BLaER1 (cell line): Measurements from ENCODE around the gene FAM3B.

Source experiments
- H3K27ac ChIP-seq: shearing (Covaris generic); formaldehyde crosslinking; 2 replicates; pipeline ENCODE4 v1.8.1; 2022
- H3K27me3 ChIP-seq: shearing (Covaris generic); formaldehyde crosslinking; 2 replicates; pipeline ENCODE4 v1.8.1; 2022
- H3K36me3 ChIP-seq: shearing (Covaris generic); formaldehyde crosslinking; 2 replicates; pipeline ENCODE4 v1.8.1; 2022
- H3K4me1 ChIP-seq: shearing (Covaris generic); formaldehyde crosslinking; 2 replicates; pipeline ENCODE4 v1.8.1; 2022
- H3K4me2 ChIP-seq: shearing (Covaris generic); formaldehyde crosslinking; 2 replicates; pipeline ENCODE4 v1.8.1; 2022
- H3K4me3 ChIP-seq: shearing (Covaris generic); formaldehyde crosslinking; 2 replicates; pipeline ENCODE4 v1.8.1; 2022
- H3K9ac ChIP-seq: shearing (Covaris generic); formaldehyde crosslinking; 2 replicates; pipeline ENCODE4 v1.8.1; 2022
- H3K9me3 ChIP-seq: shearing (Covaris generic); formaldehyde crosslinking; 2 replicates; pipeline ENCODE4 v1.8.1; 2022
- H4K20me1 ChIP-seq: shearing (Covaris generic); formaldehyde crosslinking; 2 replicates; pipeline ENCODE4 v1.8.1; 2022
- Cebpa-rat ChIP-seq: shearing (Covaris generic); IDR thresholded peaks from 2 replicates; pipeline ENCODE4 v1.8.1; 2022

Gene FAM3B

DNA sequence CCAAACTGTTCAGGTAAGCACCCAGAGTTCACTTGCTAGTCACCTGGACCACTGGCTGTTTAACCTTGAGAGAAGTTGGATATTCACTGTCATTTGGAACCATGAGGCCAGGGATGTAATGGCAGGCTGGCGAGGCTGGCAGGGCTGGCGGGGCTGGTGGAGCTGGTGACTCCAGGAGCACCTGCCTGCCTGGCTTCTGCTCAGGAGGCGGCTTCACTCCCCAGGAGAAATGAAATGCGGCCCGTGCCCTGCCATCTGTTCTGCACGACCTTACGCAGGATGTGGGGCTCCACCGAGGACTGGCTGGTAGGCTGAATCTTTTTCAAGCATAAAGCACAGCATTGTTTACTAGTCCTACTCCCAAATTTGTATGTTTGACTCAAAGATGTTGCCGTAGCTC is 86.7 kb downstream of the FAM3B start:
- peaks cover 73% of the 10 kb centered on the region for H3K36me3 ChIP-seq
- no peaks in the 10 kb centered on the region for H3K4me1 ChIP-seq
- no peak for TF ChIP-seq Cebpa-rat
- no peak overlapping the region for H3K4me2 ChIP-seq
- no peaks in the 10 kb centered on the region for H4K20me1 ChIP-seq
- H3K9me3 ChIP-seq, result no peaks in the 10 kb centered on the region
- no peak overlapping the region for H3K27ac ChIP-seq
- no peaks in the 10 kb centered on the region for H3K27me3 ChIP-seq
- H3K9ac ChIP-seq, result no peak overlapping the region
- no peak overlapping the region for H3K4me3 ChIP-seq

DNA sequence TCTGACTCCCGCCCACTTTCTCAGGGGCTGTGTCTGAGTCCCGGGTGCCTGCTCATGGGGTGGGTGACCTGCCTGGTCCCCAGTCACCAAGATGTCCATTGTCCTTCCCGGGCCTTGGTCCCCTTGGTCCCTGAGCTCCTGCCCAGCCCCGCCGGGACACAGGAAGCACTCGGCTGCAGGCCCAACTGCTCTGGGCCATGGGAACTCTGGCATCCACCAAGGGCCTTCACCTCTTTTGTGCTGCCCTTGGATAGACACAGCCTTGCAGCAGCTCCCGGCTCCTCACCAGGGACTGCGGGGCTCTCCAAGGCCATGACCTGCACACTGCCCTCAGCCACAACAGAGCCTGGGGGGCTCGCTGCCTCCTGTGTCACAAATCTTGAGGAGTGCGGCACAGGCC is 87.4 kb downstream of the FAM3B start:
- Histone ChIP-seq H4K20me1 (no peaks in the 10 kb centered on the region), H3K4me1 (no peaks in the 10 kb centered on the region), H3K9me3 (no peaks in the 10 kb centered on the region), H3K36me3 (peaks cover 73% of the 10 kb centered on the region), H3K4me2 (no peak overlapping the region), H3K27ac (no peak overlapping the region), H3K27me3 (no peaks in the 10 kb centered on the region), H3K9ac (no peak overlapping the region), H3K4me3 (no peak overlapping the region)
- no peak for TF ChIP-seq Cebpa-rat

DNA sequence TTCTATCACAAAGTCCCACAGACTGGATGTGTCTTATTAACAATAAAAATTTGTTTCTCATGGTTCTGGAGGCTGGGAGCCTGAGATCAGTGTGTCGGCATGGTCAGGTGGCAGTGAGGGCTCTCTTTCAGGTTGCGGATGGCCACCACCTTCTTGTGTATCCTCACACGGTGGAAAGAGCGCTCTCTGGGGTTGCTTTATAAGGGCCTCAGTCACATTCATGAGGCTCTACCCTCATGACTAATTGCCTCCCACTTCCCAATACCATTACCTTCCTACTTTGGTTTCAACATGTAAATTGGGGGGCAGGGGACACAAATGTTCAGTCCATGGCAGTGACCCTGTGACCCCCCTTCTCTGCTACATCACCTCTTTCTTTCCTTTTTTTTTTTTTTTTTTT is 88.7 kb downstream of the FAM3B start:
- H3K36me3 ChIP-seq, result peaks cover 68% of the 10 kb centered on the region
- H3K27me3 ChIP-seq, result no peaks in the 10 kb centered on the region
- no peaks in the 10 kb centered on the region for H3K9me3 ChIP-seq
- peaks cover 3% of the 10 kb centered on the region for H3K4me1 ChIP-seq
- H3K4me3 ChIP-seq, result no peak overlapping the region
- no peak overlapping the region for H3K4me2 ChIP-seq
- H3K27ac ChIP-seq, result no peak overlapping the region
- H3K9ac ChIP-seq, result no peak overlapping the region
- no peak for TF ChIP-seq Cebpa-rat
- H4K20me1 ChIP-seq, result no peaks in the 10 kb centered on the region

DNA sequence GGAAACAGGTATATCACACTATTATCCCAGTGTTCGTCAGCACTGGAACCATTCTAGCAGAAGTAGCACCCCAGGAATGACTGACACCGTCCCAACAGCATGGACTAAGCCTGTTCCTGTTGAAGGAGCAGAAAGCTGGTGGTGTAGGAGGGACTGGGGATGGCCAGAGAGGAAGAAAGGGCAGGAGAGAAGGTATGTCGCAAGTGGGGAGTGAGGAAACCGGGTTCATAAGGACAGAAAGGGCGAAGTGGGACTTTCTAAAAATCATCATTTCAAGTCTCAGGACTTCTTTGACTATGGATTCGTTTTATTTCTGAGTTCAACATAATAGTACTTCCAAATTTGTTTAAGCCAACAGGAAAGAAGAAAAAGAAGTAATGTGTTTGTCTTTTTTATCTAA is 89.7 kb downstream of the FAM3B start:
- no peak overlapping the region for H3K27ac ChIP-seq
- TF ChIP-seq Cebpa-rat, result no peak
- H3K4me3 ChIP-seq, result no peak overlapping the region
- no peak overlapping the region for H3K4me2 ChIP-seq
- H3K9me3 ChIP-seq, result no peaks in the 10 kb centered on the region
- peaks cover 13% of the 10 kb centered on the region for H3K4me1 ChIP-seq
- no peak overlapping the region for H3K9ac ChIP-seq
- no peaks in the 10 kb centered on the region for H3K27me3 ChIP-seq
- no peaks in the 10 kb centered on the region for H4K20me1 ChIP-seq
- H3K36me3 ChIP-seq, result peaks cover 63% of the 10 kb centered on the region
